Endothelial cell of umbilical vein (primary cell): ENCODE measurements around the gene CES4A.

ENCODE experiments used
- EZH2 ChIP-seq: IDR thresholded peaks from 2 replicates; pipeline ENCODE4 v1.6.1; 2012; ENCODE audit warnings: borderline replicate concordance, low read depth, mild to moderate bottlenecking, moderate library complexity, low read length, inconsistent platforms; ENCODE audit not compliant: severe bottlenecking
- JUN ChIP-seq: IDR thresholded peaks from 2 replicates; pipeline ENCODE4 v1.6.1; 2011; ENCODE audit warnings: borderline replicate concordance, low read depth; ENCODE audit not compliant: insufficient read length, insufficient read depth
- POLR2A ChIP-seq: IDR thresholded peaks from 2 replicates; pipeline ENCODE4 v1.6.1; 2012; ENCODE audit warnings: low read depth, mild to moderate bottlenecking, control low read depth, low read length
- POLR2AphosphoS5 ChIP-seq: IDR thresholded peaks from 2 replicates; pipeline ENCODE4 v1.6.1; 2012; ENCODE audit warnings: low read depth, mild to moderate bottlenecking, control low read depth, low read length, moderate library complexity; ENCODE audit not compliant: insufficient read depth
- TF ChIP-seq, protein P1 (sequence below), 2 donors: IDR thresholded peaks; 1 replicate in 1 of 2; 2 replicates in 1 of 2; pipeline ENCODE4 v1.5.1; 2011; ENCODE audit warnings: low read length in 2 of 2, mild to moderate bottlenecking in 2 of 2, moderate library complexity in 2 of 2, control low read depth in 1 of 2, inconsistent platforms in 1 of 2, low read depth in 1 of 2; ENCODE audit not compliant: insufficient read depth in 1 of 2; ENCODE audit errors: extremely low read depth in 1 of 2

DNA sequence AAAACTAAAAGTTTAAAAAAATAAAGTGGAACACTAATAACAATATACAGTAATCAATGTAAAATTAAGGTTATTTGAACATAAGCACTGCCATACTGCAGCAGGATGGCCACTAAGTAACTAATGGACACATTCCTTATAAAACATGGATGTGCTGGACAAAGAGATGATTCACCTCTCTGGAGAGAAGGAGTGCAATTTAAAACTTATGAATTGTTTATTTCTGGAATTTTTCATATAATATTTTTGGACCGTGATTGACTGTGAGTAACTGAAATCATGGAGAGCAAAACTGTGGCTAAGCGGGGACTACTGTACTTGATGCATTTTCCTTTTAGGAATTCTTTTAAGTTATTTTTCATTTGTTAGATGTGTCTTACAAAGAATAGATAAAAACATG is 62.4 kb downstream of the CES4A start:
- TF ChIP-seq EZH2 (no peak), POLR2AphosphoS5 (no peak), JUN (no peak), POLR2A (no peak)
- TF ChIP-seq, protein P1, sequence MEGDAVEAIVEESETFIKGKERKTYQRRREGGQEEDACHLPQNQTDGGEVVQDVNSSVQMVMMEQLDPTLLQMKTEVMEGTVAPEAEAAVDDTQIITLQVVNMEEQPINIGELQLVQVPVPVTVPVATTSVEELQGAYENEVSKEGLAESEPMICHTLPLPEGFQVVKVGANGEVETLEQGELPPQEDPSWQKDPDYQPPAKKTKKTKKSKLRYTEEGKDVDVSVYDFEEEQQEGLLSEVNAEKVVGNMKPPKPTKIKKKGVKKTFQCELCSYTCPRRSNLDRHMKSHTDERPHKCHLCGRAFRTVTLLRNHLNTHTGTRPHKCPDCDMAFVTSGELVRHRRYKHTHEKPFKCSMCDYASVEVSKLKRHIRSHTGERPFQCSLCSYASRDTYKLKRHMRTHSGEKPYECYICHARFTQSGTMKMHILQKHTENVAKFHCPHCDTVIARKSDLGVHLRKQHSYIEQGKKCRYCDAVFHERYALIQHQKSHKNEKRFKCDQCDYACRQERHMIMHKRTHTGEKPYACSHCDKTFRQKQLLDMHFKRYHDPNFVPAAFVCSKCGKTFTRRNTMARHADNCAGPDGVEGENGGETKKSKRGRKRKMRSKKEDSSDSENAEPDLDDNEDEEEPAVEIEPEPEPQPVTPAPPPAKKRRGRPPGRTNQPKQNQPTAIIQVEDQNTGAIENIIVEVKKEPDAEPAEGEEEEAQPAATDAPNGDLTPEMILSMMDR (IDR thresholded peaks at IDR 0.05; ENCODE audit: extremely low read depth in 1 of 2, insufficient read depth in 1 of 2, low read depth in 1 of 2, low read length in 2 of 2): no peak
